HL-60 (cell line): Measurements from ENCODE around the gene PARVB.

Experiments
- DNase-seq, 2 experiments: peaks; one replicate each; pipeline ENCODE4 v3.0.0-alpha.2; 2010 to 2020; ENCODE audit warnings: low read depth in 1 of 2, low spot score in 1 of 2
- H3K27ac ChIP-seq: fragments of 250-450 bp; sonication (Bioruptor Pico); replicated peaks from 2 replicates; pipeline ENCODE4 v1.5.1; 2020; ENCODE audit warnings: mild to moderate bottlenecking, moderate library complexity
- H3K27me3 ChIP-seq: fragments of 250-450 bp; sonication (Bioruptor Pico); 2 replicates; pipeline ENCODE4 v1.5.1; 2021; ENCODE audit warnings: mild to moderate bottlenecking, moderate library complexity; ENCODE audit not compliant: insufficient read depth, poor library complexity, severe bottlenecking
- H3K4me3 ChIP-seq: replicated peaks from 2 replicates; pipeline ENCODE4 v1.5.1; 2011; ENCODE audit warnings: mild to moderate bottlenecking, control low read depth, low read length; ENCODE audit not compliant: insufficient read depth
- CTCF ChIP-seq: IDR thresholded peaks from one replicate; pipeline ENCODE4 v1.5.1; 2011; ENCODE audit warnings: low read length, control low read depth, inconsistent platforms; ENCODE audit not compliant: insufficient read depth
- GABPA ChIP-seq: IDR thresholded peaks from 2 replicates; pipeline ENCODE4 v1.6.1; 2012; ENCODE audit warnings: low read depth
- POLR2AphosphoS5 ChIP-seq: IDR thresholded peaks from 2 replicates; pipeline ENCODE4 v1.6.1; 2012; ENCODE audit warnings: low read depth
- REST ChIP-seq: IDR thresholded peaks from 2 replicates; pipeline ENCODE4 v1.6.1; 2012; ENCODE audit warnings: low read depth; ENCODE audit not compliant: insufficient replicate concordance
- SPI1 ChIP-seq: IDR thresholded peaks from 2 replicates; pipeline ENCODE4 v1.6.1; 2012; ENCODE audit warnings: low read depth, mild to moderate bottlenecking, borderline replicate concordance

The PARVB gene

GRCh38 chr22:44063462-44064371, 39.6 kb downstream of the PARVB start:
- no peak for DNase-seq
- Histone ChIP-seq H3K4me3 (no peak overlapping the region), H3K27ac (no peak overlapping the region), H3K27me3 (no peaks in the 10 kb centered on the region)
- TF ChIP-seq POLR2AphosphoS5: no peak
- no peak for TF ChIP-seq CTCF
- TF ChIP-seq REST: no peak
- TF ChIP-seq SPI1: no peak
- TF ChIP-seq GABPA: no peak

- no peak for TF ChIP-seq SPI1
- no peak for TF ChIP-seq REST
- no peak for TF ChIP-seq POLR2AphosphoS5
- no peak for TF ChIP-seq CTCF
- no peak for TF ChIP-seq GABPA
- DNase-seq: no peak
- no peak overlapping the region for H3K4me3 ChIP-seq
- no peak overlapping the region for H3K27ac ChIP-seq
- no peaks in the 10 kb centered on the region for H3K27me3 ChIP-seq
Measured at GRCh38 chr22:44067033-44067432, 42.9 kb downstream of the PARVB start.

GRCh38 chr22:44067901-44068300, 43.8 kb downstream of the PARVB start:
- H3K4me3 ChIP-seq: no peak overlapping the region
- no peak for DNase-seq
- TF ChIP-seq POLR2AphosphoS5: no peak
- no peak for TF ChIP-seq REST
- TF ChIP-seq GABPA: no peak
- no peak for TF ChIP-seq SPI1
- no peak for TF ChIP-seq CTCF
- no peaks in the 10 kb centered on the region for H3K27me3 ChIP-seq
- peak overlapping the region; percentile 38; the same call in 1 of the 2 replicates for H3K27ac ChIP-seq
